NCI-H345 treated with DMSO at 0.1 percent for 48 hours (cell line): ENCODE data around the gene YAF2.
"Not testable (repeated sequence)": the region's sequence is repeated elsewhere in the genome, so short reads cannot be mapped to it uniquely, and the experiment has no call there.

Source experiments
- DNase-seq: peaks from one replicate; lab custom pipeline; 2025; ENCODE audit not compliant: unreplicated experiment; lab: John Stamatoyannopoulos, UW

Gene YAF2

DNA sequence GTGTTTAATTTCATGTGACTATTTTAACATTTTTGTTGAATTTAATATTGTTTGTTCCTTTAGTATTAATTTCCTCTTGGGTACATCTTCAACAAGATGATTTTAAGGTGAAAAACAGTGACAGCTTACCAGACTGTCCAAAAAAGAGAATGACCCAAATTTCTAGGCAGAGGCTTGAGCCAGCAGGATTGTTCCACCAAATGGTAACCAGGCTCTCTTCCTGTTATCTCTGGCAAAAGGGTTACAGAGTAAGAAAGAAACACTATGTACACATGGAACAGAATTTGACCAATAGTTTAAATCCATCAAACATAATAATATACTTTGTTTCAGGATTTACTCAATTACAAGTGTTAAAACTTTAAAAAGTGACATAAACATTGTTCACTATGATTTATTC, 39.0 kb downstream of the YAF2 start:
- DNase-seq = no peak

DNA sequence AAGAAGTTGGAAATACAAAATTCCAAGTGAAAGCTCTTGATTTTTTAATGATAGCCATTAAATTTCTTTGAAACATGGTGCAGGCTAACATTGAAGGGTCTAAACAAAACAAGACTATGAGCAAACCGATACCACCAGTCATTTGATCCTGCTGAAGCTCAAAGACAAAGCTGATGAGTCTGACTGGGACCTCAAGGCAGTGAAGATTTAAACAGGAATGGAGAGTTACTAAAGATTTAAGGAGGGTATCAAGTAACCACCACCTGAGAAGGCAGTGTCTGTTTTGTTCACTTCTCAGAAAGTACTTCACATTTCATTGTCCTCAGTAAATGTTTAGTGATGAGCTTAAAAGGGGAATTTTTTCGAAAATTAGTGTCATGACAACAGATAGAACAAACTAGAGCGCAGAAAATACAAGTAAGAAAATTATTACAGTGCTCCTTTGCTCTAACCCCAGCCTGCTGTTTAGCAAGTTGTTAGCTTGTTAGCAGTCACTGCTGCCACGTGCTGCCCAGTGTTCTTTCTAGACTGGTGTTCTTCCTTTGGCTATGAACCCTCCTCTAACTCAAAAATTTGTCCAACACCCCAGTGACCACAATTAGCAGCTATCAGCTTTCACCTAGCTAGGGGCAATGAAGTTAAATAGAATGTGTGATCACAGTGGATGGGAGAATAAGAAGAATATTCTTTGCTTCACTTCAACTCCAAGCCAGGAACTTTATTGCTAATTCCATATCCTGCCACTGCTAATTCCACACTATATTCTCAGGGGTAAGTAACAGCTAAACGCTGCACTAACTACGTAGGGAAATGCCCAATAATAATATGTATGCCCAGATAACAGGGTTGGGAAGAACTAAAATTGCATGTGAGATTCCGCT, 41.1 kb downstream of the YAF2 start:
- no peak for DNase-seq

DNA sequence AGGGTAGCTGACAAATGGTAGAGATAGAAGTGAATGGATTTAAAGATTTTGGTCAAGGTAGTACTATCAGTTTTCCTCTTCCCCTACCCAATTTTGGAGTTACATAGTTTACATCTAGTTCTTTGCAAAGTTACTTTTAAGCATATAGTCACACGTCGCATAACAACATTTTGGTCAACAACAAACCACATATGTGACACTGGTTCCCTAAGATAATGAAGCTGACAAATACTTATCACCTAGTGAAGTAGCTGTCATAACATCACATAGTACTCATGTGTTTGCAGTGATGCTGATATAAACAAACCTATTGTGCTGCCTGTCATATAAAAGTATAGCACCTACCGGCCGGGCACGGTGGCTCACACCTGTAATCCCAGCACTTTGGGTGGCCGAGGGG, 45.4 kb downstream of the YAF2 start:
- no peak for DNase-seq

DNA sequence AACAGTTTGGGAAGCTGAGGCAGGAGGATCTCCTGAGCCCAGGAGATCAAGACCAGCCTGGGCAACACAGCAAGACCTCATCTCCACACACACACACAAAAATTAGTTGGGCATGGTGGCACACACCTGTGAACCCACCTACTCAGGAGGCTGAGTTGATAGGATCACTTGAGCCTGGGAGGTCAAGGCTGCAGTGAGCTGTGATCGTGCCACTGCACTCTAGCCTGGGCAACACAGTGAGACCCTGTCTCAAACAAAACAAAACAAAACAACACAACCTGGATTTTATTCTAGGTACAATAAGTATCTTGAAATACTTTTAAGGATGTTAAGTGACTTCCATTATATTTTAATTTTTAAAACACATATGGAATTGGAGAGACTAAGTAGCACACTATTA, 45.8 kb downstream of the YAF2 start:
- DNase-seq = no peak

DNA sequence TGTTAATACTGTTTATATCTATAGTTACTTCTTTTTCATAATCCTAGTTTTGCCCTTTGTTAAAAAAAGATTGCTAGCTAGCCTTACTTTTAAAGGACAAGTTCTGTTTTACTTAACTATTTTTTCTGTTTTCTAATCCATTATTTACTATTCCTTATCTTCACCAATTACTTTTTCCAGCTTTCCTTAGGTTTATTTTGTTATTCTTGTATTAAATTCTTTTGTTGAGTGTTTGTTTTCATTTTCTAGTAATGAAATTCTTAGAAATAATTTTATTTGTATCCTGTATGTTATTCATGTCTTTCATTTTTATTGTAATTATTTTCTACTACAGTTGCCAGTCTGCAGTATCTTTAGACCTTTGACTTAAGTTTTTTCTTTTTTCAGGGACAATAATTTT, 47.7 kb downstream of the YAF2 start:
- DNase-seq = no peak

DNA sequence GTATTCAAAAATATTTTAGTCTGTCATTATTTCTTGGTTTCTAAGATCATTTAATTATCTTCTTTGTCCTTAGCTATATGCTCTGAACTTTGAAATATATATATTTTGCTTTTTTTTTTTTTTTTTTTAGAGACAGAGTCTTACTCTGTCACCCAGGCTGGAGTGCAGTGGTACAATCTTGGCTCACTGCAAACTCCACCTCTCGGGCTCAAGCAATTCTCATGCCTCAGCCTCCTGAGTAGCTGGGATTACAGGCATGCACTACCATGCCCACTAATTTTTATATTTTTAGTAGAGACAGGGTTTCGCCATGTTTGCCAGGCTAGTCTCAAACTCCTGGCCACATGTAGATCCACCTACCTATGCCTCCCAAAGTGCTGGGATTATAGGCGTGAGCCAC, 49.8 kb downstream of the YAF2 start:
- not testable (repeated sequence) for DNase-seq

DNA sequence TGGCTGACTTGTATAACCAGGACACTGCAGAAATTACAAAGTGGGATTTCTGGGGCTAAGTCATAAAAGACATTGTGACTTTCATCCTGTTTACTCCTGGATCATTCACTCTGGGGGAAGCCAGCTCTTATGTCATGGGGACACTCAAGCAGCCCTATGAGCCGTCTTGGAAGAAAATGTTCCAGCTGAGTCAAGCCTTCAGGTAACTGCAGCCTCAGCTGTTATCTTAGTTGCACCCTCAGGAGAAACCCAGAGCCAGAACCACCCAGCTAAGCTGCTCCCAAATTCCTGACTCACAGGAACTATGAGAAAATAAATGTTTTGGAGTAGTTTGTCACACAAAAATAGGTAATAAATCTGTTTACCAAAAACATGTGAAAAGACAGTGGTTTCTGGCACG, 50.2 kb downstream of the YAF2 start:
- no peak for DNase-seq

DNA sequence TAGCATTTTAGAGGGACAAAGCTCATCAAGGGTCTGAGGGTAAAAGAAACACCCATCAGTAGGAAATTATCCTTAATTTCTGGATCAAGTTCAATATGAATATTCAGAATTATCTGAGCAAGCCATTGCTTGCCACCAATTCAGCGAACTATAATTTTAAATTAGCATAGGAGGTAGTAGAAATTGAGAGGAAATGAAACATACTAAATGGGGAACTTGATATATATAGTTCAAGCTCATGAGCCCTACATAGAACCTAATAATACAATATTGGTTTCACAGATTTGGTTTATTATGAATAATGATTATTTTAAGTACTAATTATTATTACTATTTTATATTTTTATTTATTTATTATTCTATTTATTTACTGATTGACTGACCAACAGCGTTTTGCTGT, 51.3 kb downstream of the YAF2 start:
- DNase-seq = no peak

DNA sequence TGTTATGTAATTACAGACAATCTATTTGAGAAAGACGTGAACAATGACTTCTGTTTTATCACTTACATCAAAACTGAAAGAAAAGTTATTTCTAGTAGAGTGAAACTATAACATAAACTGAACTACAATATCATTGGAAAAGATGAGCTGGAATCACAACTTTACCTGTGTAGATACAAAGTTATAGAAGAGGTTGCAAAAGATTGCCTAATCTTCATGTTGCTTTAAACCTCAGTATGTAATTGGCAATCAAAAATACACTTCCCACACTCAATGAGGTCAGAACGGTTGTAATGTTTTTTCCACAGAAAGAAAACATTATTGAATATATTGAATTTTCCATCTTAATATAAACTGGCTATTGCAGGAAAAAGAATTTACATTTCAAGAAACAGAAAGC, 55.7 kb downstream of the YAF2 start:
- no peak for DNase-seq

DNA sequence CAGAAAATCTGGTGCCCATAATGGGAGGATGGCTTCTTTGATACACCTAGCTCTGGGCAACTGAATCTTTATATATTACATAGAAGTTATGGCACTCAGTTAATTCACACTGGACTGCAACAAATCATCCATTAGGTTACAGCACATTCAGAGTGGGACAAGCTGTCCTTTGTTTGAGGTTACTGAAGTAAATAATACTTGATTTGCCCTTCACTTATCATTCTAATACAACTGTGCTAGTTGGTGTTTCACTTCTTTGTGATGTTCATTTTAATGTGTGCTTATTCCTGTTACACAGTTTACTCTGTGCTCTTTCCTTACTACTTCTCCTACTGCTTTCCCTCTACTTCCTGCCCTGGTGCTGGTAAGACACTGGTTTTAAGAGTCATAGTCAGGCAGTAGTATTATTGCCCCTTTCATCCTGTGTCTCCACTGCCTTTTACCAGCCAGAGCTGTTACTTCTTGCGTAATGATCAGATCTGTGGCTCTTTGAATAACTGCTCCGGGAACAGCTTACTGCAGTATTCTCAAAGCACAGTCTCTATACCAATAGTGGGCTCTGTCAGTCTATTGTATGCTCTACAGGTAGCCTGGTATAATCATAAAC, 57.0 kb downstream of the YAF2 start:
- no peak for DNase-seq

DNA sequence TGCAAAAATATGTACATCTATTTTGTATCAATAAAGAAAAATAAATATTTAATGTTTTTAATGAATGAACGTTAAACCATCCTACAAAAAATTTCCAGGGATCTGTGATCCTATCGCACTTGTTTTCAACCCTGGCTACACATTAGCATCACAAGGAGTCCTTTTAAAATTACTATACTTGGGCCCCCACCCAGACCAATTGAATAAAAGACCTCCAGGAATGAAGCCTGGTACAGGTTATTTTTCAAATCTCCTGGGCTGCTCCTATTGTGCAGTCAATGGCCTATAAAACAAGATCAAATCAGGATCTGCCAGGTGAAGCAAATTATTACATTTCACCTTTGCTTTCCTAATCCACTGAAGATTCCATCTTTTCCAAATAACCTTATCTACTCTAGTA, 59.9 kb downstream of the YAF2 start:
- no peak for DNase-seq

DNA sequence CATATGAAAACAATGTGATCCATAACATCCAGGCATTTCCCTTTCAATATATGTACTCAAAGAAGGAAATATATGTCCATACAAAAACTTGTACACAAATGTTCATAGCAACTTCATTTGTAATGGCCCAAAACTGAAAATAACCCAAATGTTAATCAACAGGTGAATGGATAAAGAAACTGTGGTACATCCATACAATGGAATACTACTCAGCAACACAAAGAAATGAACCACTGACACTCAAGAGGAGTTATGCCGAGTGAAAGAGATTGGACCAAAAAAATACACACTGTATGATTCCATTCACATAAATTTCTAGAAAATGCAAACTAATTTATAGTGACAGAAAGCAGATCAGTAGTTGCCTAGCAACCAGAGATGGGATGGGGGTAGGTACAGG, 63.1 kb downstream of the YAF2 start:
- no peak for DNase-seq

DNA sequence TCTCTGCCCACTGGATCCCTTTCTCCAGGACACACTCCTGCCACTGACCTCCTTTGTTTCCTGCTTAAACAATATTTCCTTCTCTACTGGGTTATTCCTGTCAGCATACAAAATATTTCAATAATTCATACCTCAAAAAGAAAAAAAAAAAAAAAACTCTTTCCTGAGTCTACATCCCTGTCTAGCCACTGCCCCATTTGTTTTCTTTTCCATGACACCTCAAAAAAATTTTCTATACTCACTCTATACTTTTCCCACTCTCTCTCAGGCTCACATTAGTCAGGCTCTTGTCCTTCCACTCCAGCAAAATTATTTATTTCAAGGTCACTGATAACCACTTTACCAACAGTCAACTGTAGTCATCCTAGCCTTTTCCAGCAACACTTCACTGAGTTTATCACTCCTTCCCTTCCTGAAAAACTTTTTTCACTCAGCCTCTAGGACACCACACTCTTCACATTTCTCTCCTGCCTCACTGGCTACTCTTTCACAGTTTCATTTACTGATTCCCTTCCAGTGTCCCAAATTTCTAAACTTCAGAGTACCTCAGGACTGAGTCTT, 64.0 kb downstream of the YAF2 start:
- no peak for DNase-seq

DNA sequence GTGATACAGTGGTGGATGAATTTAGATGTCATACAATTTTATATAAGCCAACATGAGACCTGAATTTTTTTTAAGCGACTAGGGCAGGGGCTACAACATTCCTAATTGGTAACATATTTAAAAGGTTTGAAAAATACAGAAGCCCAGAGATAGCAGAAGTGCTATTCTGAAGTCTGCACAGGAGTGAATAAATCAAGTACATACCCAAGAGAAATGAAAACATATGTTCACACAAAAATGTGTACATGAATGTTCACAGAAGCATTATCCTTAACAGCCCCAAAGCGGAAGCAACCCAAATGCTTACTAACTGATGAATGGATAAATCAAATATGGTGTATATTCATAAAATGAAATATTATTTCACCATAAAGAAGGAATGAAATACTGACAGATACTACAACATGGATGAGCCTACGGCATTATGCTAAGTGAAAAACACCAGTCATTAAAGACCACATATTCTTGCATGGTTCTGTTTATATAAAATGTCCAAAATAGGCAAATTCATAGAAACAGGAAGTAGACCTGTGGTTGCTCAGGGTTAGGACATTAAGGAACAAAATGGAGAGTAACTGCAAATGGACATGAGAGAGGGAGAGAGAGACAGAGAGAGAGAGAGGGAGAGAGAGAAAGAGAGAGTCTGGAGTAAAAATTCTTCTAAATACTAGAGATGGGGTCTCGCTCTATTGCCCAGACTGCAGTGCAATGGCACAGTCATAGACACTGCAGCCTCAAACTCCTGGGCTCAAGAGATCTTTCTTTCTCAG, 65.4 kb downstream of the YAF2 start:
- DNase-seq = no peak

DNA sequence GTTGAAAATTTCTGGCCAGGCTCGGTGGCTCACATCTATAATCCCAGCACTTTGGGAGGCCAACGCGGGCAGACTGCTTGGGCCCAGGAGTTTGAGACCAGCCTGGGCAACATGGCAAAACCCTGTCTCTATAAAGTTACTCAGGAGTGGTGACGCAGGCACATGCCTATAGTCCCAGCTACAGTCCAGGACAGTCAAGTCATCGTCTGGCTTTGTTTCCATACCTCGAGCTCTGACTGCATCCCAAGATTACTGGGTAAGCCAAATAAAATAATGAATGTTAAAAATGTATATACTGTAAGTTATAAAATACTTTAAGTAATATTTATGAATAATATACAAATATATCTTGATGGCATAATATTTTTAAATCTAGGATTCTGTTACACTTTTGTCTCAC, 70.3 kb downstream of the YAF2 start:
- DNase-seq = no peak

DNA sequence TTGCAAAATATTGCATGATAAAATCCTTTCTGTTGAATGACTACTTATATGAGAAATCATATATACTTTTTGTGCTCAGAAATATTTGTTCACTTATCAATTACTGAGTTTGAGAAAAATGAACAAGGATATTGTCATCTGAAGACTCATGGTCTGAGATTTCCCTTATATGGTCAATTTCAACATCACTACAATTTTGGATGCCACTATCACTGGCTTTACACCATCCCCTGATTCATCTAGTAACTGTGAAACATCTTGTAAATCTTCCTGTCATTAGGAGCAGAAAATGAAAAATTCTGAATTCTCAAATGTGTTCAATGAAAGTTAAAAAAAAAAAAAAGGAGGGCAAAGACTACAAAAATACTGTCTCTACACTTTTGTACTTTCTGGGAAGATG, 71.5 kb downstream of the YAF2 start:
- no peak for DNase-seq

DNA sequence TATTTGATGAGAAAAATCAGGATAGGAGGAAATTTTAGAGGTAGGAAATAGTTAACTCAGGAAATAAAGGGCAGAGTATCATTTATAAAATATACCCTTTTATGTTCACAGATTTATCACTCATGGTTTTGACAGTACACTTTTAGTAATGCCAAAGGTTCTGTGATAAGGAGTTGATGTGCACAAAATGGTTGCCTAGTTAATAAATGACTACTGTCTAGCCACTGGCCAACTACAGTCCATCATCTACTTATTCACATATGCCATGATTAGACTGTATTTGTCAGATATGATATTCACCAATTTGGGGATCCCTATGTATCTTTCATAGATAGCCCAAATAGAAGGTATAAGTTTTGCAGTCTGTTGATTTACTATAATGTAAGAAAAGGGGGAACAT, 74.1 kb downstream of the YAF2 start:
- DNase-seq = no peak

DNA sequence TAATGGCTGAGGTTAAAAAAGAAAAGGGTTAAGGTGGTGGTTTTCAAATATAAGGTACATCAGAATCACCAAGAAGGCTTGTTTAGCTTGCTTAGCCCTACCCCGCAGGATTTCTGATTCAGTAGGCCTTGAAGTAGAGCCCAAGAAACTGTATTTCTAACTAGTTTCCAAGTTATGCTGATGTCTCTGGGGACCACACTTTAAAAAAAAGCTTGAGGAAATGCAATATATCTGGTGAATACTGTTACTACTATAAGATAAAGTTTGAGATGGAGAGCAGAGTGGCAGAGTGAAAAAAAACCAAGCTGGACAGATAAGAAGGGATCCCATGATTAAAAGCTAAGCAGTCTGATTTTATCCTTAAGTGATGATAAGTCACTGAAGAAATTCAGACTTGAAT, 75.1 kb downstream of the YAF2 start:
- DNase-seq = no peak

DNA sequence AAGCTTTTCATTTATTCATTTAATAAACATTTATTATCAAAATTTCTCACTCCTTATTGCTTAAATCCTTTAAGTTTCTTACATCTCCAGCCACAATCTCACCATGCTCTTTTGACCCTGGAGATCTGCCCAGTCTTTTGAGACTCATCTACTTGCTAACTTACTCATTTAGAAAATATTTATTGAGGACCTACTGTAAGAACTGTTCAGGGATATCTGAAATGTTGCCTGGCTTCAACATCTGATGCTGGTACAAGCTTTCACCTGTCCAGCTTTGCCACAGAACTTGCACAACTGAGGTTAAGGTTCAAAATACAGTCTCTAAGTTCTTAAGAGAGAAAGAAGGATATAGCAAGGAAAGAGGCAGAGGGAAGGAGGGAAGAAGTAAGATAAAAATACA, 75.9 kb downstream of the YAF2 start:
- DNase-seq = no peak

DNA sequence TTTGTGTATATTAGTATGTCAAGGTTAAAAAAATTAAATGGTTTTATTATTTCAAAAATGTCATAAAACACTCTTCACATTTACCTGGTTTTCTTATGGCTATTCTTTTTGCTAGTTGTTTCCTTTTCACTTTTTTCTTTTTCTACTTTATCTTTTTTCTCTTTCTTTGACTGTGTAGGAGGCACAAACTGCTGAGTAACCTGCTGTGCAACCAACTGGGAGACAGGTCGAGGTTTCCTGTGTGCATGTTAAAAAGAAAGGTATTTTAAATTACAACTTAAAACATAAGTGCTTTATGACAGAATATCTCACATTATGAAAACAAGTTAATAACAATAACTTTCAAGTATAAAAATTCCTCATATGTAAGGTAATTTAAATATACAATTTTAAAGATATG, 76.5 kb downstream of the YAF2 start:
- no peak for DNase-seq

DNA sequence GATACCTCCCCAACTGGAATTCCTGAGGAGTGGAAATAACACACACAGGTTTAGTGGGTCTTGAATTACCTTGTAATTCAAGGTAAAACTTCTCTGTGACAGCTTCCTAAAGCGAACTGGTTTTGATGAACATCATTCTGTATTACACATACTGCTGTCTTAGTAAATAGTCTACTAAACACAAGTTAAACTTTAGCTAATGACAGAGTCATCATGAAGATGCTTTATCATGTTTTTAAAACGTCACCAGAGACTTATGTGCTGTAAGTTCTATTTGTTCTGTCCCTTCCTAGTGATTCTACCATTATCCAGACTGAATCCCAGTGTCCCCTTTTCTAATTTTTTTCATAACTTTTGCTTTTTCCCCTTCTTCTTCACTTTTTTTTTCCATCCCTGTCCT, 81.8 kb downstream of the YAF2 start:
- DNase-seq = no peak
